Activated CD4-positive, alpha-beta T cell treated with anti-CD3 and anti-CD28 coated beads for 4 hours (primary cell): ENCODE measurements around the gene ZFP14.
"Not testable (repeated sequence)": the region's sequence is repeated elsewhere in the genome, so short reads cannot be mapped to it uniquely, and the experiment has no call there.

Experiments
- DNase-seq, 2 donors: peaks; one replicate each; pipeline ENCODE4 v3.0.0-alpha.2; 2020

Gene ZFP14

DNA sequence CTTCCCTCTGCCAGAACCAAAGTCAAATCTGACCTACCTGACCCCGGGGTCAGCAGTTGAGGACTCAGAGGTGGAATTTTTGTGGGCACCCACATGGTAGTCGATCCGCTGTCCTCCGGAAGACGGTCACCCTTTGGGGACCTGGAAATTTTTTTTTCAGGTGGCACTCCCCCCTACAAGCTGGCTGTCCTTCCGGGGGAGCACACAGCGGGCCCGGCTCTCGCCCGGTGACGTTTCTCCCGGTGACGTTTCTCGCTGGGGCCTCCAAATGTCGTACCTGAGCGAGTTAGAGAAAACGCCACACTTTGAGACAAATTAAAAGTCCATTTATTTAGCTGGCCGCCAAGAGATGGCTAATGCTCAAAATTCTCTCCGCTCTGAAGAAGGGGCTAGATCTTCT, 48.8 kb downstream of the ZFP14 start:
- no peak for DNase-seq

DNA sequence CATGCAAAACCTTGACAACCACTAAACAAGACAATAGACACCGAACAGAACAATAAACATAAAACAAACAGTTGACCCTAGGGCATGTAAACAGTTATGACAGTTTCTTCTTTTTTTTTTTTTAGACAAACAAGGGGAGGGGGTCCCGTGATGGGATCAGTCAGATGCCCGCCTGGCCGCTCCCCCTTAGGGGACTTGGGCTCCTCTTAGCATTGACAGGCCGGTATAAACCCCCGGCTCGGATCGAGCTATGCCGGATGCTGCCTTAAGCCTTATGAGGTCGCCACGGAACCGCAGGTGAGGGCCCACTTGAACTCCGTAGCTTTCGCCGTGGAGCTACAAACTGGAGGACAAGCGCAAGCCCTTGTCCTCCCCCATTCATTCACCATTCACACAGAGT, 49.5 kb downstream of the ZFP14 start:
- DNase-seq: not testable (repeated sequence)

DNA sequence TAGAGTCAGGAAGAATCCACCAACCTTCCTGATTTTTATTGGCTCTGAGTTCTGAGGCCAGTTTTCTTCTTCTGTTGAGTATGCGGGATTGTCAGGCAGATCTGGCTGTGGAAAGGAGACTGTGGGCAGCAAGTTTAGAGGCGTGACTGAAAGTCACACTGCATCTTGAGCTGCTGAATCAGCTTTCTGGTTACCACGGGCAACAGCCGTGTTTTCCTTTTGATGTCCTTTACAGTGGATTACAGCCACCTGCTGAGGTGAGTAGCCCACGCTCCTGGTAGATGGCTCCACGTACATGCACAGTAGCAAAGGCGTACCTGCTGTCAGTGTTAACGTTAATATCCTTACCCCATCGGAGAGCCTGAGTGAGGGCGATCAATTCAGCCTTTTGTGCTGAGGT, 52.4 kb downstream of the ZFP14 start:
- not testable (repeated sequence) for DNase-seq

DNA sequence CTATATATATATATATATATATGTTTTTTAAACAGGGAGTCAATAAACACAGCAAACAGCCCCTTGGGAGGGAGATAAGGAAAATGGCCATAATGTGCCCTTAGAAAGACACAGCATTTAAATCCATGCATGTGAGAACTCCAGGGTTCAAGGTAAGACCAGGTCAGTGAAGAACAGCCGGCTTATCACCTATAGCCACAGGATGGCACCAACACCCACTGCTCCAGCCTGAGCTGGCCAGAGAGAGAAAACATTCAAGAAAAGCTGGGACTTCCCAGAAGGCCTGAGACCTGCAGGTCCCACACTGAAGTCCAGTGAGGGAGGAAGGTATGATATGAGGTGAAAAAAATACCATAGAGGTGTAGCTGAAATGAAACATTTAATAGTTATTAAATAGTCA, 63.8 kb downstream of the ZFP14 start:
- not testable (repeated sequence) for DNase-seq

DNA sequence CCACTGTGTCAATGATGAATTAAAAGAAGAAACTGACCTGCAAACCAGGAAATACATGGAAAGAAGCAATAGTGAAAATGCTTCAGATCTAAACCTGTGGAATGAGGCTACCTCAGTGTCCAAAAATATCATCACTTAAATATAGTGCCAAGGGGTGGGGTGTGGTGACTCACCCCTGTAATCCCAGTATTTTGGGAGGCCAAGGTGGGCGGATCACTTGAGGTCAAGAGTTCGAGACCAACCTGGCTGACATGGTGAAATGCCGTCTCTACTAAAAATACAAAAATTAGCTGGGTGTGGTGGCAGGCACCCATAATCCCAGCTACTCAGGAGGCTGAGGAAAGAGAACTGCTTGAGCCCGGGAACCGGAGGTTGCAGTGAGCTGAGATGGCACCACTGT, 64.9 kb downstream of the ZFP14 start:
- not testable (repeated sequence) for DNase-seq

DNA sequence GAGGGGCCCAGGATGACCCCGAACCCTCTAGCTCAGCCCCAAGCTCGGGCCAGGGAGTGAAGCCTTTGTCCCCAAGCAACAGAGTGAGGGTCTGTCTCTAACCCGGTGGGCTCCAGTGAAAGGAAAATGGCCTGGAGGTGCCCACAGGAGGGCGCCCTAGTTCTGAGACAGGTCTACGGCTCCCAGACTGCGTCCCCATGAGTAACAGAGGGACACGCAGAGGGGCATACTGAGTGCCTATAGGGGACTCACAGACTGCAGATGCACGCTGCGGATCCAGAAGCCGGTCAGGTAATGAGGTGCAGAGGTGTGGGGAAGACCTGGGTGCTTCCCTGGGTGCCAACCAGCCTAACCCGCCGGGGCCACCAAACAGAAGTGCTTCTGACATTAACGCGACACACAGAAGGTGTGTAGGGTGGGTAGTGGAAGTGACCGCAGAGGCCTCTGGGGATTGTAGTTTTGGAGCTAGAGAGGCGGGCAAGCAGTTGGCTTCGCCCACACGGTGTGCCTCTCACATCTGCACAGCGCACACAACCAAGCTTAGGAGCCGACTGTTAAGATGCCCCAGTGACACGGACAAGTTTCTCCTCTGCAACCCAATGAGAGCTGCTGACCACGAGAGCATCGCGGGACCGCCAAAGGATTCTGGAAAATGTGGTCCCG, 67.8 kb downstream of the ZFP14 start:
- not testable (repeated sequence) for DNase-seq

DNA sequence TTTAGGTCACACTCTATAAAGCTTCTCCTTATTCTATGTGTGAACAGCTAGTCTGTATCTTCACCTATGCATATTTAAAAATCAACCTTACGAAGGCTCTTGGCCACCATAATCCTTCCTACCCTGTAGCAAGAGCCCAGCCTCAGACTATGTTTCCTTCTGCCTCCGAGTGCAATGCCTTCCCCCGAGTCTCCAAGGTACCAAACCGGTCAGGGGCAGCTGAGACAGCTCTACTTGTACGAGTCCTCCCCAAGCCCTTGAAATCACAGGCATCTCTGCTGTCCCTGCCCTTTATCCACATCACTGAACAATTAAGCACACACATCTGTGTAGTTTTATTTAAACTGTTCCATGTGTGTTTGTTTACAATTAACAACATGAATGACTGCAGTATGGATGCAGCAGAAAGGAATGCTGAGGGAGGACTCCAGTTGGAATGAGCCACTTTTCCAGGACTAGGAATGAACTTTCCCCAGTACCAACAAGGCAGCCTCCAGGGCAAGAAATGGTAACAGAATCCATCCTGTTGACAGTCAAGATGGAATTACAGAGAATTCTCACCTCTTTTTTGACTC, 68.5 kb downstream of the ZFP14 start:
- not testable (repeated sequence) for DNase-seq

DNA sequence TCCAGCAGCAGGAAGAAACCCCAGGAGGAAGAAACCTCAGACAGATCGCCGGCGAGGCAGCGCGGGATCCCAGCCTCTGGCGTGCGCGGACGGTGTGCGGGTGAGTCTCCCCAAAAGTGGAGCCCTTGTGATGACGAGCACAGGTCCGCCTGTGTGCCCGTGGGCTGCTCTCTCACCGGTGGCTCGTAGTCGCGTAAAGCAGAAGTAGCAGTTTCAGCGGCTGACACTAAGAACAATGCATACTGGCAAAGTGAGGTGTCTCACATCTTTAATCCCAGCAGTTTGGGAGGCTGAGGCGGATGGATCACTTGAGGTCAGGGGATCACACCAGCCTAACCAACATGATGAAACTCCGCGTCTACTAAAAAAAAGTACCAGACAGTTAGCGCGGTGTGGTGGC, 69.2 kb downstream of the ZFP14 start:
- not testable (repeated sequence) for DNase-seq

DNA sequence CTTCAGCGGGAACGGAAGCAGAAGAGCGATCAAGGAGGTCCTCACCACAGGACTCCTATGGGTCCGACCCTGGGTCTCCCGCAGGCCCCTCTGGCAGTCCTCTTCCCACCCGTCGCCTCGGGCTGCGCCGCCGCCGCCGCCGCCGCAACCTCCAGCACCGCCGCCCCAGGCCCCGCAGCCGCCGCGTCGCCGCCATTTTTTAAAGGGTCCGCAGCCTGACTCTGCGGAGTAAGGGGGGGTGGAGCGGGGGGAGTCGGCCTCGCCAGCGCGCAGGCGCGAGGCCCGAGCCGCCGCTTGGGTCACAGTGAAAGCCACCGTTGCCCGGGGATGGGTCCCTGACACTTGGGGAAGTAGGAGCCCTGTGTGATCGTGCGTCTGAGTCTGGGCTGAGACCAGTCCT, 69.7 kb downstream of the ZFP14 start:
- not testable (repeated sequence) for DNase-seq

DNA sequence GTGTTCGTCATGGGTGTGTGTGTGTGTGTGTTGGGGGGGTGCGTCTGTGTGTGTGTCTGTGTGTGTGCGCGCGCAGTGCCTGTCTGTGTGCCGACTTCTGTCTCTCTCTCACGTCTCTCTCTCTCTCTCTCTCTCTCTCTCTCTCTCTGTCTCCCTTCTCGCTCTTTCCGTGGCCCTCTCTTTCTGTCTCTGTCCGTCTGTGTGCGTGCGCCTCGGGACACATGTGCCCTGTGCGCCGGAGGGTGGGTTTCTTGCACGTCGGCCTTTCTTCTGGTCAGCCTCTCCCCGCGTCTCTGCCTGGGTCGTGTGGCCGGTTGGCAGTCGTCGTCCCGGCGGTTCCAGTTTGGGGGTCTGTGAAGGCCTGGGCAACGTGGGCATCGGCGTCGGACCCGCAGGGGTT, 86.7 kb downstream of the ZFP14 start:
- DNase-seq: not testable (repeated sequence)
